DND-41 (cell line): Measurements from ENCODE around the gene BTBD2.
"Not testable (repeated sequence)": the region's sequence is repeated elsewhere in the genome, so short reads cannot be mapped to it uniquely, and the experiment has no call there.

Source experiments
- ATAC-seq: fragments of 200-7000 bp; cut with Tn5 transposase; 3 replicates; pipeline ENCODE4 v1.9.1; 2021; ENCODE audit warnings: low read depth; ENCODE audit not compliant: insufficient read depth
- DNase-seq: peaks from one replicate; pipeline ENCODE4 v3.0.0-alpha.2; 2020
- H2AFZ ChIP-seq: 2 replicates; pipeline ENCODE4 v1.6.0; 2012; ENCODE audit warnings: low read depth, low read length
- H3K27ac ChIP-seq: 2 replicates; pipeline ENCODE4 v1.5.1; 2012; ENCODE audit warnings: low read length, inconsistent platforms
- H3K27me3 ChIP-seq: fragments of 200-600 bp; sonication (generic); 2 replicates; pipeline ENCODE4 v1.6.0; 2012; ENCODE audit warnings: low read length, mild to moderate bottlenecking, inconsistent platforms; ENCODE audit not compliant: insufficient read depth, poor library complexity
- H3K36me3 ChIP-seq: 2 replicates; pipeline ENCODE4 v1.5.1; 2012; ENCODE audit warnings: low read length, inconsistent platforms; ENCODE audit not compliant: insufficient read depth
- H3K4me1 ChIP-seq: 2 replicates; pipeline ENCODE4 v1.5.1; 2012; ENCODE audit warnings: mild to moderate bottlenecking, low read length; ENCODE audit not compliant: insufficient read depth
- H3K4me2 ChIP-seq: 2 replicates; pipeline ENCODE4 v1.6.0; 2012; ENCODE audit warnings: mild to moderate bottlenecking, moderate library complexity, low read length, inconsistent platforms; ENCODE audit not compliant: insufficient read depth
- H3K4me3 ChIP-seq, 2 experiments: fragments of 200-600 bp in 1 of 2; shearing (Covaris generic) in 1 of 2; 2 replicates each; pipeline ENCODE4 v1.5.1; 2012 to 2016; ENCODE audit warnings: inconsistent platforms in 2 of 2, low read length in 2 of 2, mild to moderate bottlenecking in 2 of 2, low read depth in 1 of 2, moderate library complexity in 1 of 2
- H3K79me2 ChIP-seq: 2 replicates; pipeline ENCODE4 v1.6.0; 2012; ENCODE audit warnings: low read length, inconsistent platforms; ENCODE audit not compliant: insufficient read depth
- H3K9ac ChIP-seq: 2 replicates; pipeline ENCODE4 v1.6.0; 2012; ENCODE audit warnings: low read depth, mild to moderate bottlenecking, inconsistent platforms, low read length, moderate library complexity
- H3K9me3 ChIP-seq: 2 replicates; pipeline ENCODE4 v1.5.1; 2012; ENCODE audit warnings: low read length, moderate library complexity, mild to moderate bottlenecking, inconsistent platforms; ENCODE audit not compliant: insufficient read depth, severe bottlenecking
- H4K20me1 ChIP-seq: 2 replicates; pipeline ENCODE4 v1.6.0; 2012; ENCODE audit warnings: low read length; ENCODE audit not compliant: insufficient read depth
- CTCF ChIP-seq: IDR thresholded peaks from 2 replicates; pipeline ENCODE4 v1.5.1; 2012; ENCODE audit warnings: borderline replicate concordance, low read length, moderate library complexity, mild to moderate bottlenecking; ENCODE audit not compliant: poor library complexity, severe bottlenecking; ENCODE audit errors: extremely low read depth
- EZH2 ChIP-seq: IDR thresholded peaks from 3 replicates; pipeline ENCODE4 v1.6.1; 2012; ENCODE audit warnings: borderline replicate concordance, low read depth, mild to moderate bottlenecking, moderate library complexity, low read length, inconsistent platforms; ENCODE audit not compliant: severe bottlenecking

Gene BTBD2

GRCh38 chr19:1990230-1991017 lies 25.1 kb downstream of the BTBD2 start:
- H2AFZ ChIP-seq: no peak overlapping the region
- no peaks in the 10 kb centered on the region for H3K9me3 ChIP-seq
- no peaks in the 10 kb centered on the region for H3K27me3 ChIP-seq
- peaks cover 49% of the 10 kb centered on the region for H4K20me1 ChIP-seq
- TF ChIP-seq EZH2 (no peak), CTCF (no peak)
- H3K79me2 ChIP-seq: peaks cover 8% of the 10 kb centered on the region
- no peak overlapping the region for H3K27ac ChIP-seq
- H3K9ac ChIP-seq: no peak overlapping the region
- no peaks in the 10 kb centered on the region for H3K4me1 ChIP-seq
- H3K36me3 ChIP-seq: peaks cover 73% of the 10 kb centered on the region
- no peak for ATAC-seq
- H3K4me3 ChIP-seq: no peak overlapping the region
- DNase-seq: no peak
- no peak overlapping the region for H3K4me2 ChIP-seq

GRCh38 chr19:1989513-1990229 lies 25.8 kb downstream of the BTBD2 start:
- Histone ChIP-seq H3K4me1 (no peaks in the 10 kb centered on the region), H3K9me3 (no peaks in the 10 kb centered on the region), H2AFZ (no peak overlapping the region), H3K9ac (no peak overlapping the region), H3K4me3 (no peak overlapping the region), H3K27ac (no peak overlapping the region), H4K20me1 (peaks cover 53% of the 10 kb centered on the region), H3K79me2 (peaks cover 8% of the 10 kb centered on the region), H3K4me2 (no peak overlapping the region), H3K36me3 (peaks cover 80% of the 10 kb centered on the region), H3K27me3 (no peaks in the 10 kb centered on the region)
- ATAC-seq (no peak), DNase-seq (no peak)
- TF ChIP-seq CTCF: no peak
- no peak for TF ChIP-seq EZH2

GRCh38 chr19:1988464-1988863 lies 27.1 kb downstream of the BTBD2 start:
- H3K9ac ChIP-seq, H3K27me3 ChIP-seq, H3K4me1 ChIP-seq, H3K9me3 ChIP-seq, H3K79me2 ChIP-seq, H3K27ac ChIP-seq, DNase-seq, H3K4me3 ChIP-seq, ATAC-seq, H2AFZ ChIP-seq, H3K4me2 ChIP-seq: not testable (repeated sequence)
- Histone ChIP-seq H4K20me1 (peaks cover 53% of the 10 kb centered on the region), H3K36me3 (peaks cover 87% of the 10 kb centered on the region)
